T-helper 9 cell (primary cell): ENCODE measurements around the gene UBTD2.
A peak's percentile ranks its signal among the peaks of the same experiment; 100 is the strongest.

Experiments
- DNase-seq: peaks from one replicate; pipeline ENCODE4 v3.0.0-alpha.2; 2020

The UBTD2 gene

GRCh38 chr5:172189693-172190296 is 93.8 kb downstream of the UBTD2 start:
- DNase-seq = no peak

GRCh38 chr5:172188893-172189692 is 94.5 kb downstream of the UBTD2 start:
- no peak for DNase-seq

- DNase-seq = peak; percentile 85
Measured at GRCh38 chr5:172188033-172188892, 95.3 kb downstream of the UBTD2 start, which contains the start of gene STK10. TSS of gene STK10 (minus strand) at chr5:172188224. CDS start at chr5:172188042, 182 bp downstream.

GRCh38 chr5:172187118-172188032 is 96.2 kb downstream of the UBTD2 start:
- peak; percentile 64 for DNase-seq

- DNase-seq = no peak
Measured at GRCh38 chr5:172186114-172186695, 97.4 kb downstream of the UBTD2 start.

GRCh38 chr5:172185096-172185461 is 98.5 kb downstream of the UBTD2 start:
- no peak for DNase-seq

- no peak for DNase-seq
Measured at GRCh38 chr5:172183881-172184280, 99.7 kb downstream of the UBTD2 start.

GRCh38 chr5:172182291-172182690 is 101.3 kb downstream of the UBTD2 start:
- no peak for DNase-seq

- DNase-seq = peak; percentile 34
Measured at GRCh38 chr5:172180936-172181335, 102.6 kb downstream of the UBTD2 start.

GRCh38 chr5:172178991-172179989 is 104.3 kb downstream of the UBTD2 start:
- DNase-seq = peak; percentile 42

- peak; percentile 44 for DNase-seq
Measured at GRCh38 chr5:172178301-172178987, 105.1 kb downstream of the UBTD2 start.

- no peak for DNase-seq
Measured at GRCh38 chr5:172177176-172177575, 106.4 kb downstream of the UBTD2 start.

GRCh38 chr5:172175263-172175719 is 108.3 kb downstream of the UBTD2 start:
- peak; percentile 83 for DNase-seq

GRCh38 chr5:172173564-172174153 is 109.9 kb downstream of the UBTD2 start:
- peak; percentile 54 for DNase-seq

- no peak for DNase-seq
Measured at GRCh38 chr5:172172912-172173563, 110.5 kb downstream of the UBTD2 start.

- no peak for DNase-seq
Measured at GRCh38 chr5:172171118-172171517, 112.4 kb downstream of the UBTD2 start.

- no peak for DNase-seq
Measured at GRCh38 chr5:172170251-172170701, 113.3 kb downstream of the UBTD2 start.

GRCh38 chr5:172169216-172169615 is 114.3 kb downstream of the UBTD2 start:
- DNase-seq = no peak

- no peak for DNase-seq
Measured at GRCh38 chr5:172168311-172168710, 115.3 kb downstream of the UBTD2 start.
